Neural cell (in vitro differentiated cells): Measurements from ENCODE around the gene NANP. TPM values are rescaled to one million over a fixed set of nuclear protein-coding genes. Genes with fewer than 3 reads are reported as not detected.

Source experiments
- H2AFZ ChIP-seq: fragments of 200-600, 300-800 bp; sonication (generic), shearing (Covaris generic); 2 replicates; pipeline ENCODE4 v1.6.0; 2014; ENCODE audit warnings: low read depth, mild to moderate bottlenecking, antibody characterized with exemption, low read length, moderate library complexity
- H3F3A ChIP-seq: fragments of 200-600 bp; shearing (Covaris generic); 2 replicates; pipeline ENCODE4 v1.6.1; 2016; ENCODE audit warnings: mild to moderate bottlenecking, moderate library complexity, mixed read lengths, antibody characterized with exemption, low read length; ENCODE audit not compliant: insufficient read depth, poor library complexity, severe bottlenecking
- H3K27ac ChIP-seq: fragments of 200-600, 300-800 bp; sonication (generic), shearing (Covaris generic); 2 replicates; pipeline ENCODE4 v1.5.1; 2014; ENCODE audit warnings: mild to moderate bottlenecking, low read length, moderate library complexity
- H3K27me3 ChIP-seq: fragments of 300-800, 200-600 bp; sonication (generic), shearing (Covaris generic); 2 replicates; pipeline ENCODE4 v1.6.0; 2014; ENCODE audit warnings: mild to moderate bottlenecking, low read depth, low read length, moderate library complexity; ENCODE audit not compliant: insufficient read depth
- H3K36me3 ChIP-seq: fragments of 300-800, 200-600 bp; sonication (generic), shearing (Covaris generic); 2 replicates; pipeline ENCODE4 v1.5.1; 2014; ENCODE audit warnings: mild to moderate bottlenecking, antibody characterized with exemption, low read length, moderate library complexity; ENCODE audit not compliant: insufficient read depth
- H3K4me2 ChIP-seq: fragments of 300-800, 200-600 bp; sonication (generic), shearing (Covaris generic); 2 replicates; pipeline ENCODE4 v1.6.0; 2014; ENCODE audit warnings: mild to moderate bottlenecking, low read length
- H3K4me3 ChIP-seq: fragments of 300-800, 200-600 bp; sonication (generic), shearing (Covaris generic); 2 replicates; pipeline ENCODE4 v1.5.1; 2014; ENCODE audit warnings: mild to moderate bottlenecking, low read length, moderate library complexity
- H3K79me2 ChIP-seq: fragments of 200-600 bp; shearing (Covaris generic); replicated peaks from 2 replicates; pipeline ENCODE4 v1.6.0; 2014; ENCODE audit warnings: mild to moderate bottlenecking, low read length, moderate library complexity; ENCODE audit not compliant: insufficient read depth
- H3K9ac ChIP-seq: fragments of 300-800, 200-600 bp; sonication (generic), shearing (Covaris generic); 2 replicates; pipeline ENCODE4 v1.6.1; 2016; ENCODE audit warnings: mild to moderate bottlenecking, low read length, mixed read lengths
- H3K9me2 ChIP-seq: fragments of 200-600 bp; shearing (Covaris generic); 2 replicates; pipeline ENCODE4 v1.6.1; 2016; ENCODE audit warnings: mild to moderate bottlenecking, low read length, mixed read lengths; ENCODE audit not compliant: insufficient read depth
- H3K9me3 ChIP-seq: fragments of 200-600, 300-800 bp; sonication (generic), shearing (Covaris generic); 2 replicates; pipeline ENCODE4 v1.6.1; 2016; ENCODE audit warnings: mild to moderate bottlenecking, mixed run types, low read length, moderate library complexity, mixed read lengths
- H4K20me1 ChIP-seq: fragments of 200-600 bp; shearing (Covaris generic); 2 replicates; pipeline ENCODE4 v1.6.1; 2016; ENCODE audit warnings: mild to moderate bottlenecking, mixed run types; ENCODE audit not compliant: insufficient read depth
- CTCF ChIP-seq: fragments of 450-650 bp; IDR thresholded peaks from 2 replicates; pipeline ENCODE4 v1.5.1; 2014; ENCODE audit warnings: antibody characterized with exemption, mild to moderate bottlenecking, moderate library complexity; ENCODE audit not compliant: poor library complexity, severe bottlenecking
- EP300 ChIP-seq: fragments of 450-650 bp; conservative IDR thresholded peaks from 2 replicates; pipeline ENCODE4 v1.6.1; 2014; ENCODE audit warnings: antibody characterized with exemption, mild to moderate bottlenecking, moderate library complexity; ENCODE audit not compliant: poor library complexity, severe bottlenecking
- EZH2 ChIP-seq: fragments of 200-600, 300-800 bp; shearing (Covaris generic), sonication (generic); IDR thresholded peaks from 2 replicates; pipeline ENCODE4 v1.6.1; 2014; ENCODE audit warnings: antibody characterized with exemption, low read length, borderline replicate concordance, mild to moderate bottlenecking; ENCODE audit not compliant: insufficient read depth, poor library complexity, severe bottlenecking
- MXI1 ChIP-seq: fragments of 450-650 bp; conservative IDR thresholded peaks from 2 replicates; pipeline ENCODE4 v1.6.1; 2014; ENCODE audit warnings: antibody characterized with exemption, mild to moderate bottlenecking; ENCODE audit not compliant: poor library complexity, severe bottlenecking
- POLR2AphosphoS5 ChIP-seq: IDR thresholded peaks from 2 replicates; pipeline ENCODE4 v1.6.1; 2012
- RAD21 ChIP-seq: fragments of 450-650 bp; conservative IDR thresholded peaks from 2 replicates; pipeline ENCODE4 v1.6.1; 2014; ENCODE audit warnings: antibody characterized with exemption, mild to moderate bottlenecking, moderate library complexity
- REST ChIP-seq: IDR thresholded peaks from 2 replicates; pipeline ENCODE4 v1.6.1; 2012; ENCODE audit warnings: borderline replicate concordance
- SMC3 ChIP-seq: fragments of 450-650 bp; conservative IDR thresholded peaks from 2 replicates; pipeline ENCODE4 v1.6.1; 2014; ENCODE audit warnings: antibody characterized with exemption, mild to moderate bottlenecking, moderate library complexity; ENCODE audit not compliant: poor library complexity
- TAF1 ChIP-seq: IDR thresholded peaks from 2 replicates; pipeline ENCODE4 v1.6.1; 2012; ENCODE audit warnings: low read depth
- polyA plus RNA-seq: library from polyadenylated mRNA; depleted of rRNA; stranded (reverse); fragments of >200 nt; gene quantifications from 2 replicates; pipeline ENCODE4 v1.2.3, GENCODE V29; 2014

NANP gene
- polyA plus RNA-seq, 1 donor from 2014 or later = 4.1 TPM

- H3K4me3 ChIP-seq = peak overlapping the region; percentile 99
- H3K36me3 ChIP-seq = no peaks in the 10 kb centered on the region
- no peak for TF ChIP-seq MXI1
- H3K27me3 ChIP-seq = no peaks in the 10 kb centered on the region
- H3K9me3 ChIP-seq = no peaks in the 10 kb centered on the region
- H3K27ac ChIP-seq = peak overlapping the region; percentile 86
- H2AFZ ChIP-seq = peak overlapping the region; percentile 99
- peak overlapping the region; percentile 62 for H3K4me2 ChIP-seq
- H3K79me2 ChIP-seq = no peaks in the 10 kb centered on the region
- H3K9me2 ChIP-seq = no peaks in the 10 kb centered on the region
- H3F3A ChIP-seq = no peaks in the 10 kb centered on the region
- H4K20me1 ChIP-seq = no peaks in the 10 kb centered on the region
- H3K9ac ChIP-seq = peak overlapping the region; percentile 87
Measured at GRCh38 chr20:25624500-25624939, 706 bp upstream of the NANP start.

- H3K4me2 ChIP-seq = peak overlapping the region; percentile 76
- H2AFZ ChIP-seq = peak overlapping the region; percentile 83
- H3K79me2 ChIP-seq = no peaks in the 10 kb centered on the region
- H4K20me1 ChIP-seq = no peaks in the 10 kb centered on the region
- H3K36me3 ChIP-seq = no peaks in the 10 kb centered on the region
- no peaks in the 10 kb centered on the region for H3K27me3 ChIP-seq
- H3F3A ChIP-seq = no peaks in the 10 kb centered on the region
- H3K9ac ChIP-seq = peak overlapping the region; percentile 87
- no peak for TF ChIP-seq POLR2AphosphoS5
- TF ChIP-seq MXI1 = no peak
- no peak for TF ChIP-seq RAD21
- no peak for TF ChIP-seq SMC3
- no peak for TF ChIP-seq EZH2
- peak overlapping the region; percentile 86 for H3K27ac ChIP-seq
- no peaks in the 10 kb centered on the region for H3K9me2 ChIP-seq
- peak overlapping the region; percentile 99 for H3K4me3 ChIP-seq
- H3K9me3 ChIP-seq = no peaks in the 10 kb centered on the region
Measured at GRCh38 chr20:25623225-25623735, 534 bp downstream of the NANP start.

GRCh38 chr20:25622450-25623224, 1.2 kb downstream of the NANP start:
- Histone ChIP-seq H3K4me3 (peak overlapping the region; percentile 99), H3F3A (no peaks in the 10 kb centered on the region), H3K9ac (peak overlapping the region; percentile 87), H2AFZ (peak overlapping the region; percentile 83), H3K9me2 (no peaks in the 10 kb centered on the region), H3K9me3 (no peaks in the 10 kb centered on the region), H3K36me3 (no peaks in the 10 kb centered on the region), H3K79me2 (no peaks in the 10 kb centered on the region), H4K20me1 (no peaks in the 10 kb centered on the region), H3K27ac (no peak overlapping the region), H3K27me3 (no peaks in the 10 kb centered on the region), H3K4me2 (peak overlapping the region; percentile 76)
- no peak for TF ChIP-seq EP300
- no peak for TF ChIP-seq REST
- TF ChIP-seq MXI1 = no peak
- no peak for TF ChIP-seq RAD21
- TF ChIP-seq TAF1 = no peak
- TF ChIP-seq CTCF = no peak
- no peak for TF ChIP-seq POLR2AphosphoS5
- TF ChIP-seq SMC3 = no peak
